Endothelial cell of hepatic sinusoid (primary cell): ENCODE measurements around the gene WSCD2.

Experiments
- in situ Hi-C: cut with HindIII; loops from 2 replicates; pipeline ENCODE4 v1.10.0; 2017; ENCODE audit warnings: low sequenced_read_pairs

Gene WSCD2

DNA sequence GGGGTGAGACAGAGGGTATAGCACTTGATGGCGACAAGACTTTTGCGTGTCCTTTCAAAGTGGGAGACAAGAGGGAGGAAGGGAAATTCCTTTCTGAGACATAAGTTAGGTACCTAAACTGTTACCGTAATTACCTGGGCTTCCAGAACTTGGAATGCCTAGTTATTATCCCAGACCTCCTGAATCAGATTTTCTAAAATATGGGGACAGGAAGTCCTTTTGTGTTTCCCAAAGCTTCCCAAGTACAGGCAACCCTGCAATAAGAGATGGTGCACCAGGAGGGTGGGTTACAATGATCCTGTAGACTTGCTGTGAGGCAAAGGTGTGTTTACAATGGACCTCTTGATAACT lies 126.1 kb downstream of the WSCD2 start:
- in situ Hi-C loops = loop anchor here (5.0 kb wide), 1 partner anchor 43 kb away; no protein-coding TSS in a partner anchor

DNA sequence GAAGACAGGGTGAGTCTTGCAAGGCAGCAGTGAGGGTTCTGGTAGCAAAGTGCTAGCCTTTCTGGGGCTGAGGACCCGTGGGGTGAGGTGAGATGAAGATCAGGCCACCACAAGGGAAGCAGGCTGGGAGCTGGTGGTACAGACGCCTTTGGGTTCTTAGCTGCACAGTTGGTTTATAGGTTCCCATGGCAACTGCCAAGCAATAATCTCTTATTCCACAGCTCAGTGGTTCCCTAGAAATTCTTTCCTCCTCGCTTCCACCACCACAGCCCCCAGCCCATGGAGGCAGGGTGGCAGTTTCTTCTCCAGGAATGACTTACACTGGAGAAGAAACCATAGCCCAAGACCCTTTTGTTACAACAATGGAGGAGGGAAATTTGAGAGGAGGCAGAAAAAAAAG lies 127.9 kb downstream of the WSCD2 start:
- in situ Hi-C loops = loop anchor here (5.0 kb wide), 1 partner anchor 45 kb away; no protein-coding TSS in a partner anchor

DNA sequence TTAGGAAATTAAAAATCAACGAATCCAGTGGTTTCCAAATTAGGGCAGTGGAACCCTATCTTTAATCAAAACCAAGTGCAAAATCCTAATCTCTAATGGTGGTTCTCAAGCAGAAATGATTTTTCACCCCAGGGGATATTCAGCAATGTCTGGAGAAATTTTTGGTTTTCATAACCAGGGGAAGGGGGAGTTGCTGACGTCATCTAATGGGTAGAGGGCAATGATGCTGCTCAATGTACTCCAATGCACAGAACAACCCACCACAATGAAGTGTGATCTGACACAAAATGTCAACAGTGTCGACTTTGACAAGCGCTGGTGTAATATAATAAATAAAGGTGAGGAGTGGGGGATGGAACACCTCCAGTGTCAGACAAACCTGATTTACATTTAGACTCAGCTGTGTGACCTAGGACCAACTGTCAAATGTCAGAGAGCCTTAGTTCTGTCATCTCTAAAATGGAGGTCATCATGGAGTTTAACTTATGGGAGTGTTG lies 128.6 kb downstream of the WSCD2 start:
- in situ Hi-C loops = loop anchor here (5.0 kb wide), 1 partner anchor 45 kb away; no protein-coding TSS in a partner anchor

- in situ Hi-C loops = no loop called here
These were observed 131.0 kb downstream of the WSCD2 start for GRCh38 chr12:108260039-108260438.

- in situ Hi-C loops = no loop called here
These were observed 131.9 kb downstream of the WSCD2 start for GRCh38 chr12:108260969-108261368.

GRCh38 chr12:108265505-108265904 lies 136.4 kb downstream of the WSCD2 start:
- in situ Hi-C loops = no loop called here

GRCh38 chr12:108266131-108266530 lies 137.0 kb downstream of the WSCD2 start:
- in situ Hi-C loops = no loop called here

- in situ Hi-C loops = no loop called here
These were observed 138.4 kb downstream of the WSCD2 start for GRCh38 chr12:108267450-108267849.

DNA sequence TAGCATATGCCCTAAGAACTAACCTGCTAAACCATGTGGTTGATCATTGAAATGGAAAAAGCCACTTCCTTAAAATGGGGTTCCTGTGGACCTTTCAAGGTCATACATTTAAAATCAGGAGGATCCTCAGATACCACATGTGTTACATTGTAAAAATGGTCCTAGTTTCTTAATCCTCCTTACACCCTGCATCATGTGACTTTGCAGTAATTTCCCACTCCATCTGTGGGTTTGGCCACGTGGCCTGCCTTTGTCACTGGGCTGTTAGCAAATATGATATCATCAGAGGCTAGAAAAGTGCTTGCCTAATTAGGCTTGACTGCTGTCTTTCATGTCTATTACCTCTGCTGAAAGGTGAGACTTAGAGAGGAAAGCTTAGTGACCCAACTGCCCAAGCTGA lies 139.3 kb downstream of the WSCD2 start:
- in situ Hi-C loops = no loop called here

DNA sequence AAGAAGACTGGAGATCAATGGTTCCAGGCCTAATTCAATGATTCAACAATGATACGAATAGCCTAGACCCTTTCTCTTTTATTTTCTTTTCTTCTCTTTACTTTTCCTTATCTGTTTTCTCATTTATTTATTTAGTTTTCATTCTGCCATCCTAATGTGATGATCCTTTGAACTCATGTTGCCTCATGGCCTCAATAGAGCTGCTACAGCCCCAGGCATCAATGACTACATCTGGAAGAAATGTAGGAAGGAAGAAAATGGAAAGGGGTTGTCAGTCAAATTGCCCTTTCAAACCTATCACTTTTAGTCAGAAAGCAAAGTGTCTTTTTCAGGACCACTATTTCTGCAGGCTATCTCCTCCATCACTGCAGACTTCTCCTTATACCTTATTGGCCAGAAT lies 140.1 kb downstream of the WSCD2 start:
- in situ Hi-C loops = no loop called here

- in situ Hi-C loops = no loop called here
These were observed 141.2 kb downstream of the WSCD2 start for GRCh38 chr12:108270035-108270848.

DNA sequence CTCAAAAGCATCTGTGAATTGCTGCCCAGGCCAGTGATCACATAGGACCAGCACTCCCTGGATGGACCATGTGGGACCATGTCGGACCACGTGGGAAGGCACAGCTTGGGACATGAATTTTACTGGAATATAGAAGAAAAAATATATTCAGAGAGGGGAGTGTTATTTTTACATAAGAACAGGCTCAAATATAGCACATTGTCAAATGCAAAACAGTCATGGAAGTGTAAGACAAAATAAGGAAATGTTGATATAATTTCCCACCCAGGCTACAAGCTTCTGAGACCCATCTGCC lies 141.7 kb downstream of the WSCD2 start:
- in situ Hi-C loops = no loop called here

GRCh38 chr12:108271951-108272872 lies 143.1 kb downstream of the WSCD2 start:
- in situ Hi-C loops = no loop called here

DNA sequence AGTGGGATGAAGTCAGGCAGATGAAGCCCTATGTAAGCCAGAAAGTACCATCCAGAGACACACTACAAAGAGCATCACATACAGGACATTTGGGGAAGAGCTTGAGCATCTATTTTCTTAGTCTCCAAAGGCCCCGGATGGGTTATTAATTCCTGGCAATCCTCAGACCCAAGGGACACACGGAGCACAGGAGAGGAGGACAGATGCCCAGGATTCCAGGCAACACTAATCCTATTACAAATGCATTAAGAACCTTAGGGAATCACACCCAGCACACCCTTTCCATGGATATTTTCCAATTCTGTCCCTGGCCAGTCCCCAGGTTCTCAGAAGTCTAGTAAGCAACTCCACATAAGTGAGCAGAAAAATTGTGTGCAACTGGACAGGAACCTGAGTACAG lies 144.1 kb downstream of the WSCD2 start:
- in situ Hi-C loops = no loop called here

DNA sequence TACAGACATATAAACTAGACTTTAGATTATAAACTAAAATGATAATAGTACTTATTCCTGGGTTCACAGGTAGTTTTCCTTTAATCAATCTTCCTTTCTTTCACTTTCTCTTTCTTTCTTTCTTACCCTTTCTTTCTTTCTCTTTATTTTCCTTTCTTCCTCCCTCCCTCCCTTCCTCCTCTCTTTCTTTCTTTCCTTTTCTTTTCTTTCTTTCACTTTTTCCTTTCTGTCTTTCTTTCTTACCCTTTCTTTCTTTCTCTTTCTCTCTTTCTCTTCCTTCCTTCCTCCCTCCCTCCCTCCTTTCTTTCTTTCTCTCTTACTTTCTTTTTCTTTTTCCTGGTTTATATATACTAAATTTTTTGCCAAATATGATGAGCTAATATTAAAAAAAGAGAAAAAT lies 148.5 kb downstream of the WSCD2 start:
- in situ Hi-C loops = no loop called here

DNA sequence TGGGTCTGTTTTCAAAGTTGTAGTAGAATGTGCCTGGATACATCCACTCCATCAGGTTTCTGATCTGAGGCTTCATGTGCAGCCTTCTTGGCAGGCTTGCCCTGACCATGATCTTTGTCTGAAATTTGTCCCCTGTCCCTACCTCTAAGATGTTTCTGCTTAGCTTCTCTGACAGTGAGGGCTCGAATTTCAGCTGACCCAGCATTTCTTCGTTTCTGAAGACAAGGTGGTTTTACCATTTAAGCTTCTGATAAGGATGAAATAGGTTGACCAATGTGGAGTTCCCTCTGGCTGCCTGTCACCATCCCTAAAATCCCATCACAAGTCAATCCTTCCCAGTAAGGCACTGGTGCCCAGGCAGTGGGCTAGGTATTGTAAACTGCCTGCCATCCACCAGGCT lies 153.1 kb downstream of the WSCD2 start:
- in situ Hi-C loops = no loop called here

- in situ Hi-C loops = no loop called here
These were observed 153.6 kb downstream of the WSCD2 start for GRCh38 chr12:108282676-108283075.

DNA sequence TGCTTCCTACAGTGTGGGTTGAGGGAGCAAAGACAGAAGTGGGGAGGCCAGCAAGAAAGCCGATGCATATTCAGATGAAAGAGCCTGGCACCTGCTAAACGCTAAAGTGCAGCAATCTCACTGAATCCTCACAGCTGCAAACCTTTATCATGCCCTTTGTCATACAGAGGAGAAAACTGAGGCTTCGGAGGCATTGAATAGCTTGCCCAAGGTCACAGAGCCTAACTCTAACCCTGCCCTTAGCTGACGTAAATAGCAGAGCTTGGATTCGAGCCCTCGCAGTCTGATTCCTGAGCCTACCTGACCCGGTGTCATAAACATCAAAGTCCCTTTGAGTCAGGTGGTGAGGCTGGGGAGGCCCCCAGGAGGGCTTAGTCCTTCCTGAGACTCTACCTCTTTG lies 155.1 kb downstream of the WSCD2 start:
- in situ Hi-C loops = no loop called here

DNA sequence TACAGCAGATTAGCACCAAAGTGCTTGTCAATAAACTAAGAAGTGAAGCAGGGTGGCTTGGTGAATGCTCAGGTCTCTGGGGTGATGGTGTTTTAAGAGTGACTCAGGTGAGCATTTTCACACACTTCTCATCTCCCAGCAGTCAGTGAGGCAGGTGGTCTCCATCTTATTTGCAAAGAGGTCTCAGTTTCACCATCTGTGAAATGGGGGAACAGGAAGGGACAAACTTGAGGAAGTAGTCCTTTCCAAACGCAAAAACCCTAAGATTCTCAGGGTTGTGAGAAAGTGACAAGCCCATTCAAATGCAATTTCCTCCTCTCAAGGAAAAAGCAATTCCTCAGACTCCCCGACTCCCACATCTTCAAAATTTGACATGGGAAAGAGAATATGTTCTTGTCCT lies 155.9 kb downstream of the WSCD2 start:
- in situ Hi-C loops = no loop called here

DNA sequence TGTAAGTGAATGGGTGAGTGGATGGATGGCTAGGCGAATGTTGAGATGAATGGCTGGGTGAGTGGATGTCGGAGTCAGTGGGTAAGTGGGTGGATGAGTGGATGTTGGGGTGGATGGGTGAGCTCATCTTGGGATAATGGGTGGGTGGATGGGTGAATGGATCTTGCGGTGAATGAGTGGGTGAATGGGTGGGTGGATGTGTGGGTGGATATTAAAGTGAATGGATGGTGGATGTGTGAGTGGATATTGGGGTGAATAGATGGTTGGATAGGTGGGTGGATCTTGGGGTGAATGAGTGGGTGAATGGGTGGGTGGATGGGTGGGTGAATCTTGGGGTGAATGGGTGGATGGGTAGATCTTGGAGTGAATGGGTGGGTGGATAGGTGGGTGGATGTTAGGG lies 158.1 kb downstream of the WSCD2 start:
- in situ Hi-C loops = no loop called here

- in situ Hi-C loops = loop anchor here (5.0 kb wide), 1 partner anchor 77 kb away; no protein-coding TSS in a partner anchor
These were observed 160.5 kb downstream of the WSCD2 start for GRCh38 chr12:108289350-108290161.
